ENCODE measurements around the gene INHBC.

The INHBC gene

GRCh38 chr12:57469296-57470164 is 34.9 kb downstream of the INHBC start:
- no peak for TF ChIP-seq CTCF (IDR thresholded peaks at IDR 0.05; ENCODE audit: insufficient read depth, low read depth, low read length, missing control alignments)
- no peak overlapping the region for H3K4me3 ChIP-seq (ENCODE audit: low read length)
- no peak for DNase-seq (ENCODE audit: low read depth)

- H3K4me3 ChIP-seq (ENCODE audit: low read length), result no peak overlapping the region
- DNase-seq (ENCODE audit: low read depth), result no peak
- TF ChIP-seq CTCF (IDR thresholded peaks at IDR 0.05; ENCODE audit: insufficient read depth, low read depth, low read length, missing control alignments), result no peak
Measured at GRCh38 chr12:57470286-57470969, 35.8 kb downstream of the INHBC start.

- no peak for DNase-seq (ENCODE audit: low read depth)
- H3K4me3 ChIP-seq (ENCODE audit: low read length), result no peak overlapping the region
- TF ChIP-seq CTCF (IDR thresholded peaks at IDR 0.05; ENCODE audit: insufficient read depth, low read depth, low read length, missing control alignments), result no peak
Measured at GRCh38 chr12:57470970-57471656, 36.5 kb downstream of the INHBC start.

GRCh38 chr12:57471661-57472060 is 37.1 kb downstream of the INHBC start:
- no peak for TF ChIP-seq CTCF (IDR thresholded peaks at IDR 0.05; ENCODE audit: insufficient read depth, low read depth, low read length, missing control alignments)
- H3K4me3 ChIP-seq (ENCODE audit: low read length), result no peak overlapping the region
- DNase-seq (ENCODE audit: low read depth), result no peak

GRCh38 chr12:57472391-57472790 is 37.8 kb downstream of the INHBC start:
- no peak for TF ChIP-seq CTCF (IDR thresholded peaks at IDR 0.05; ENCODE audit: insufficient read depth, low read depth, low read length, missing control alignments)
- H3K4me3 ChIP-seq (ENCODE audit: low read length), result no peak overlapping the region
- no peak for DNase-seq (ENCODE audit: low read depth)

- TF ChIP-seq CTCF (IDR thresholded peaks at IDR 0.05; ENCODE audit: insufficient read depth, low read depth, low read length, missing control alignments), result no peak
- DNase-seq (ENCODE audit: low read depth), result no peak
- H3K4me3 ChIP-seq (ENCODE audit: low read length), result no peak overlapping the region
Measured at GRCh38 chr12:57473392-57473791, 38.8 kb downstream of the INHBC start.

Measured in epithelial cell of esophagus (primary cell).